Purkinje cell (primary cell): ENCODE data around the gene AMBN. TPM values are rescaled to one million over a fixed set of nuclear protein-coding genes. Genes with fewer than 3 reads are reported as not detected.

Source experiments
- polyA plus RNA-seq: library from polyadenylated mRNA; unstranded; fragments of >200 nt; fragmentation: Nextera tagmentation; gene quantifications from 2 replicates; pipeline ENCODE4 v1.2.1, GENCODE V29; 2014

Gene AMBN, protein sequence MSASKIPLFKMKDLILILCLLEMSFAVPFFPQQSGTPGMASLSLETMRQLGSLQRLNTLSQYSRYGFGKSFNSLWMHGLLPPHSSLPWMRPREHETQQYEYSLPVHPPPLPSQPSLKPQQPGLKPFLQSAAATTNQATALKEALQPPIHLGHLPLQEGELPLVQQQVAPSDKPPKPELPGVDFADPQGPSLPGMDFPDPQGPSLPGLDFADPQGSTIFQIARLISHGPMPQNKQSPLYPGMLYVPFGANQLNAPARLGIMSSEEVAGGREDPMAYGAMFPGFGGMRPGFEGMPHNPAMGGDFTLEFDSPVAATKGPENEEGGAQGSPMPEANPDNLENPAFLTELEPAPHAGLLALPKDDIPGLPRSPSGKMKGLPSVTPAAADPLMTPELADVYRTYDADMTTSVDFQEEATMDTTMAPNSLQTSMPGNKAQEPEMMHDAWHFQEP
- polyA plus RNA-seq = not detected in 2 replicates

DNA sequence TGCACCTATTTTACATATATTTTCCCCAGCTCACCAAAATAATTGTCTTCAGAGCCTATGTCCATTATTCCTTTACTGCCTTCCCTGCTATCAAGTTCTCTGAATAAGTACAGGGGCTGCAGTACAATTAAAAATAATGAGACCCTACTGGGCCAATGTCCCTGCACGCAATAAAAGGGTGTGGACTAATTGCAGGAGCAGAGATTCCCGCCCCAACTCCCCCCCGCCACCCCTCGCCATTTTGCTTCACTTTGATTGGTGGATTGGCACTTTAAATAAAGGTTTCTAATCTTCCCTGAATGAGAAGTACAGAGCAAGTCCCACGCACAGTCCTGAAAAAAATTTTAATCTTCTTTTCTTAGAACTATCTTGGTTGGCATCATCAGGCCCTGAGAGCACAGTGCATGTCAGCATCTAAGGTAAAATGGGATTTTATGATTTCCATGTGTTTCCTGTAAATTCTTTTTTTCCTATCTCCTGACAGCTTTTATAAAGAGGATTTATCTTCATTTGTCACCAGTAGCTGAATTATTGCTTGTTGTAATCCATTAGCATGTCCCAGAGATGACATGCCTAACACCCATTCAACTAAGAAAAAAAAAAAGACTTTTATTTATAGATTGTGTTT lies at the start of gene AMBN:
Gene AMBN, plus strand, starts transcription at position 302 of the 628 bp plus-strand sequence. Its CDS starts 103 bp downstream, at position 405.

DNA sequence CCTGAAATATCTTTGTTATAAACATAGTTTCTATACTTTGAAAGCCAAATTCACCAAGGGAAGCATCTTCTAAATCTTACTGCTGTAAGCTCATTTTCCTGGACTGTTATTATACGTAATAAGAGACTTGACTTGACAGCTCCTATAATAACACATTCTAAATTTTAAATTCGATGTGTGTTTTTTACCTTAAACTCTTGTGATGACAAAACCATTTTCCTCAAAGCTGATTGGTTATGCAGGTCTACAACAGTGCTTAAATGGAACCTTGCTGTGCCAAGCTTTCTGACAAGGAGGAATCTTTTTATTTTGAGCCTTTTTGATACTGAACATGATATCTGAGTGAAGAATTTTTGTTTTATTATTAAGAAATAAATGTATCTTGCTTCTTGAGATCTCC lies 36.4 kb downstream of the AMBN start, which contains the start of gene ENAM:
Gene ENAM, plus strand, starts transcription at position 301 of the 400 bp plus-strand sequence. CDS start 757 bp downstream, outside the sequence.

Other genes with a start within 250 kb of the AMBN start
- gene SMR3A, start 231.5 kb upstream of the AMBN start, polyA plus RNA-seq = not detected in 2 replicates
- not detected in 2 replicates for gene SMR3B, start 209.1 kb upstream of the AMBN start, polyA plus RNA-seq
- not detected in 2 replicates for gene OPRPN, start 194.3 kb upstream of the AMBN start, polyA plus RNA-seq
- gene MUC7, start 120.1 kb upstream of the AMBN start, polyA plus RNA-seq = not detected in 2 replicates
- gene AMTN, start 73.7 kb upstream of the AMBN start, polyA plus RNA-seq = not detected in 2 replicates
- gene ENAM, start 36.5 kb downstream of the AMBN start, polyA plus RNA-seq = not detected in 2 replicates
- 0.34 TPM in 1 of 2 replicates, not detected in the other for gene JCHAIN, start 74.3 kb downstream of the AMBN start, polyA plus RNA-seq
- gene UTP3, start 96.3 kb downstream of the AMBN start, polyA plus RNA-seq = 24.0 and 27.3 TPM in 2 replicates
- 146 and 153 TPM in 2 replicates for gene RUFY3, start 129.7 kb downstream of the AMBN start, polyA plus RNA-seq
- gene GRSF1, start 247.6 kb downstream of the AMBN start, polyA plus RNA-seq = 110 and 117 TPM in 2 replicates